Effector memory CD4-positive, alpha-beta T cell (primary cell): Measurements from ENCODE around the gene DEDD2.

ENCODE experiments used
- DNase-seq, 3 donors: peaks; one replicate each; pipeline ENCODE4 v3.0.0-alpha.2; 2020
- H3K27ac ChIP-seq: 2 replicates; pipeline ENCODE4 v1.7.0; 2013; ENCODE audit warnings: mild to moderate bottlenecking, low read length, moderate library complexity; ENCODE audit not compliant: insufficient read depth, poor library complexity, severe bottlenecking
- H3K27me3 ChIP-seq: replicated peaks from 2 replicates; pipeline ENCODE4 v1.7.0; 2013; ENCODE audit warnings: mild to moderate bottlenecking, low read length; ENCODE audit not compliant: insufficient read depth, control insufficient read depth, poor library complexity, severe bottlenecking
- H3K36me3 ChIP-seq: 2 replicates; pipeline ENCODE4 v1.7.0; 2013; ENCODE audit warnings: mild to moderate bottlenecking, low read length, moderate library complexity; ENCODE audit not compliant: control insufficient read depth, insufficient read depth
- H3K4me1 ChIP-seq: 2 replicates; pipeline ENCODE4 v1.7.0; 2013; ENCODE audit warnings: low read length, mild to moderate bottlenecking; ENCODE audit not compliant: control insufficient read depth, insufficient read depth, poor library complexity, severe bottlenecking
- H3K4me3 ChIP-seq: 2 replicates; pipeline ENCODE4 v1.7.0; 2013; ENCODE audit warnings: low read length, low read depth, mild to moderate bottlenecking; ENCODE audit not compliant: insufficient read depth, poor library complexity, severe bottlenecking
- H3K9me3 ChIP-seq: 2 replicates; pipeline ENCODE4 v1.7.0; 2013; ENCODE audit warnings: mild to moderate bottlenecking, low read length, moderate library complexity; ENCODE audit not compliant: control insufficient read depth

Gene DEDD2

GRCh38 chr19:42155796-42156195 lies 61.7 kb downstream of the DEDD2 start:
- no peak overlapping the region for H3K27ac ChIP-seq
- no peaks in the 10 kb centered on the region for H3K9me3 ChIP-seq
- DNase-seq: no peak
- H3K27me3 ChIP-seq: no peaks in the 10 kb centered on the region
- no peak overlapping the region for H3K4me3 ChIP-seq
- H3K4me1 ChIP-seq: peaks cover 4% of the 10 kb centered on the region
- H3K36me3 ChIP-seq: no peaks in the 10 kb centered on the region

GRCh38 chr19:42154471-42155323 lies 62.8 kb downstream of the DEDD2 start:
- H3K9me3 ChIP-seq: no peaks in the 10 kb centered on the region
- H3K27me3 ChIP-seq: no peaks in the 10 kb centered on the region
- no peak overlapping the region for H3K4me3 ChIP-seq
- no peaks in the 10 kb centered on the region for H3K36me3 ChIP-seq
- no peak overlapping the region for H3K27ac ChIP-seq
- peaks cover 4% of the 10 kb centered on the region for H3K4me1 ChIP-seq
- no peak for DNase-seq

GRCh38 chr19:42153672-42154433 lies 63.6 kb downstream of the DEDD2 start:
- Histone ChIP-seq H3K27ac (no peak overlapping the region), H3K27me3 (no peaks in the 10 kb centered on the region), H3K4me1 (peaks cover 4% of the 10 kb centered on the region), H3K4me3 (no peak overlapping the region), H3K36me3 (no peaks in the 10 kb centered on the region), H3K9me3 (no peaks in the 10 kb centered on the region)
- DNase-seq: no peak

GRCh38 chr19:42152910-42153671 lies 64.4 kb downstream of the DEDD2 start:
- DNase-seq: no peak
- Histone ChIP-seq H3K4me3 (no peak overlapping the region), H3K9me3 (no peaks in the 10 kb centered on the region), H3K27ac (no peak overlapping the region), H3K36me3 (no peaks in the 10 kb centered on the region), H3K27me3 (no peaks in the 10 kb centered on the region), H3K4me1 (peaks cover 6% of the 10 kb centered on the region)

GRCh38 chr19:42151782-42152684 lies 65.4 kb downstream of the DEDD2 start:
- no peaks in the 10 kb centered on the region for H3K27me3 ChIP-seq
- no peak overlapping the region for H3K4me3 ChIP-seq
- no peak overlapping the region for H3K27ac ChIP-seq
- DNase-seq: no peak
- no peaks in the 10 kb centered on the region for H3K36me3 ChIP-seq
- peaks cover 7% of the 10 kb centered on the region for H3K4me1 ChIP-seq
- no peaks in the 10 kb centered on the region for H3K9me3 ChIP-seq

DNA sequence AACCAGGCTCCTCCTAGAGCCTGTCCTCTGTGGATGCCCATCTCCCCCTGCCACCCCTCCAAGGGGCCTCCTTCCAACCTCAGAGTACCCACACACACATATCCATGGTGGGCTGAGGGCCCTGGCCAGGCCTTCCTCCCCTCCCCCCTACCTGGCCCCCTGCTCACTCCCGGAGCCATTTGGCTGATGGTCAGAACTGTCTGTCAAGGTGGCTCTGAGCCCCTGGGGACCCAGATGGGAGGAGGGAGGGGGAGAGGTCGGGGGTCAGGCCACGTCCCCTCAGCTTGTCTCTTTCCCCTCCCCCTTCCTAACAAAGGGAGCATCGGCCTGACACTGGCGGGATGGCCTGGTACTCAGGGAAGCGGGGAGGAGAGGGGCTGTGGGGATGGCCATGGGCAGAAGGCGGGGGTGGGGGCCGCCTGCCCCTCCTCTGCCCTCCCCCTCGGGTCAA lies 66.5 kb downstream of the DEDD2 start:
- Histone ChIP-seq H3K4me3 (no peak overlapping the region), H3K4me1 (peaks cover 7% of the 10 kb centered on the region), H3K27me3 (no peaks in the 10 kb centered on the region), H3K9me3 (no peaks in the 10 kb centered on the region), H3K27ac (no peak overlapping the region), H3K36me3 (no peaks in the 10 kb centered on the region)
- no peak for DNase-seq

DNA sequence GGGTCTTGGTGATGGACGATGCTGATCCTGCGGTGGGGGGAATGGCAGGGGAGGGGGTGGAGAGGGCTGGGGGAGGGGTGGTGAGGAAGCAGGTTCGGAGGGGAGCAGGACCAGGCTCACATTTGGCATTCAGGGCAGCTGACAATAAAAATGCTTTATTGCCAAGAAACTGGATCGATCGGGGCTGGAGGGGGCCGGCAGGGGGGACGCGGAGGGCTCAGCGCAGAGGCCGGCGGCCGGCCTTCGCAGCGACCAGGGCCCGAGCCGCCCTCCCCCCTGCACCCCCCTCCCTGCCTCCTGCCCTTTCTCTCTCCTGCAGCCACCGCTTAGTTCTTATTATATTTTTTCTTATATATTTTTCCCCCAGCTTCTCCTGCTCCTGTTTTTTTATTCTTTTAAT lies 67.1 kb downstream of the DEDD2 start:
- no peaks in the 10 kb centered on the region for H3K27me3 ChIP-seq
- DNase-seq: no peak

DNA sequence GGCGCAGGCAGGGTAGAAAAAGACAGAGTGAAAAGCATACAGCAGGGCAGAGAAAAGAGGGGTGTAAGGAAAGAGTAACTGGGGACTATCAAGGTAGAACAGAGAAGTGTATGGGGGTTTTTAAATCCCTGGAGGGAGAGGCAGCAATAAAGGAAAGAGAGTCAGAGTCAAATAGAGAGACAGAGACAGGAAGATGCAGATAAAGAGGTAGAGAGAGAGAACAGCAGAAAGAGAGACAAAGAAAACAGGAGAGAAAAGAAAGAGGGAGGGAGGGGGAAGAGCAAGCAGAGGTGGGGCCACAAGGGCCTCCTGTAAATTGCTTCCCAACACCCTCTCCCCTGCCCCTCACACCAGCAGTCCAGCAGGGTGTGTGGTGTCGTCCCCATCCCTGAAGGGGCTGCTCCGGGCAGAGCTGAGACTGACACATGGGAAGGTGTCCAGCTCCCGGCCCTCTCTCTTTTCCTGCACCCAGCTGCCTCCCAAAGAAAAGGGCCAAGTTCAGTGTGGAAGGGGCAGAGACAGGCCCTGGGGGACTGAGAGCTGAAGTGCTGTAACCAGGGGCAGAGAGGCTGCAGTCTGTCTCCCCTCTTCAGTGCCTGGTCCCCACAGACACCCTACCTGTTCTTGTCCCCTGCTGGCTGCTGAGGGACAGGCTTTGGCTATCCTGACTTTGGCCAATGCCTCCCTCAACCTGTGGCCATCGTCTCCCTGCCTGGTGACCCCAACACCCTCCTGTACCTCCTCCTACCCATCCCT lies 67.9 kb downstream of the DEDD2 start:
- Histone ChIP-seq H3K4me1 (peaks cover 3% of the 10 kb centered on the region), H3K4me3 (no peak overlapping the region), H3K27me3 (no peaks in the 10 kb centered on the region), H3K36me3 (no peaks in the 10 kb centered on the region), H3K27ac (no peak overlapping the region), H3K9me3 (no peaks in the 10 kb centered on the region)
- DNase-seq: no peak

More for the DNA sequence above, 67.1 kb downstream of the DEDD2 start:
- peaks cover 6% of the 10 kb centered on the region for H3K4me1 ChIP-seq
- no peak overlapping the region for H3K4me3 ChIP-seq
- no peaks in the 10 kb centered on the region for H3K9me3 ChIP-seq
- no peak overlapping the region for H3K27ac ChIP-seq
- no peaks in the 10 kb centered on the region for H3K36me3 ChIP-seq
